Measurements from ENCODE around the gene COX7A2.

COX7A2 gene

DNA sequence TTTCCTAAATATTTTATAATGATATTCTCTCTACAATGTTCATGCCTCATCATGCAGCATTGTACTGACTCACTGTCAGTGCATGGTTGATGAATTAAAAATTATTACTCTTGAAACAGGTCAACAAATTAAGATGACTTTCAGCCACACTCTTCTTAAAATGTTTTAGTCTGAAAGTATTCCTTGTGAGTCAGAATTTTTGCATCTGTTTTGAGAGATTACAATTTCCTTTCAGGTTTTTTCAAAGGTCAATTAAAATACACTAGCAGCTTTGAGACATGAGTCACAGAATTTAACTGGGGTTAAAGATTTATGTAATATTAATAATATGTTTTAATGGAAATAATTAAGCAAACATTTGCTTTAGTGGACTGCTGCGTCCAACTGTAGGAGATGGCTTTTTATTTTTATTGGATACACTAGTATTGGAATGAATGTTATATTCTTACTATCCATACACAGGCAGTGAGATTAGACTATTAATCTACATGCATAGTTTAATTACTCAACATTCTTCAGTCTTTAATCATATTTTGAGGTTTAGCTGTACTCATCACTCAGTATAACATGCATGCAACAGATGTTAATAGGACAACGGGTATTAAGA lies 47.4 kb downstream of the COX7A2 start:
- DNase-seq: no peak

DNA sequence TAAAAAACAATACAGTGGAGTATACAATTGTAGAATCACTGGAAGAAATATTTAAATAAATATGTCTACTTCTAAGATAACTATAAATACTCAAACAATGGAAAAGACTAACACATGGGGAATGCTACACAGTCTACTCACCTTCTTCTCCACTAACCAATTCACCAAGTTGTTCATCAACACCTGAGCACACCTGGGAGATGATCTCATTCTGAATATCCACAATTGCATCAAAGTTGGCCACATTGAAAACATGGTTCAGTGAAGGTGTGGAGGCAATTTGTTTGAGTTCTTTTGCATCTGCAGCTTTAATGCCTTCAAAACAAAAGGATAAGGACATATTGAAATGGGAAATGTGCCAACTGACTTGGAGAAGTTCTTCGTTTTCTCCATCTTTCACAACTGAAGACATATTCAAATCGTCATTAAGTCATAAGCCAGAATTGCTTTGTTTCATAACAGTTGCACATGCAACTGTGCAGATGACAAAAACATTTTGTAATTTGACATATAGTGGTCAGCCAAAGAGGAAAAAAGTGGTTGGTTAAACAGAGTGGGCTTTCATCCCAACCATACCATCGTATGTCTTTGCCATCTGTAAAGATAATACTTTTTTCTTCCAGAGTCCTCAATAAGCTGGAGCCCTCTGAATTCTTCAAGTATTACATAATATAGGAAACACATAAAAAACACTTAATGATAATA lies 55.2 kb downstream of the COX7A2 start:
- no peak for DNase-seq
